Fibroblast of pulmonary artery (primary cell): ENCODE measurements around the gene DLG1.

ENCODE experiments used
- DNase-seq: peaks from one replicate; pipeline ENCODE4 v3.0.0-alpha.2; 2010; ENCODE audit warnings: low read depth
- H3K4me3 ChIP-seq: replicated peaks from 2 replicates; pipeline ENCODE4 v1.5.1; 2011; ENCODE audit warnings: low read depth, mild to moderate bottlenecking, control low read depth, low read length, moderate library complexity
- TF ChIP-seq, protein P1 (sequence below): IDR thresholded peaks from 2 replicates; pipeline ENCODE4 v1.5.1; 2011; ENCODE audit warnings: mild to moderate bottlenecking, control low read depth, low read length, inconsistent platforms; ENCODE audit errors: missing control alignments

The DLG1 gene

DNA sequence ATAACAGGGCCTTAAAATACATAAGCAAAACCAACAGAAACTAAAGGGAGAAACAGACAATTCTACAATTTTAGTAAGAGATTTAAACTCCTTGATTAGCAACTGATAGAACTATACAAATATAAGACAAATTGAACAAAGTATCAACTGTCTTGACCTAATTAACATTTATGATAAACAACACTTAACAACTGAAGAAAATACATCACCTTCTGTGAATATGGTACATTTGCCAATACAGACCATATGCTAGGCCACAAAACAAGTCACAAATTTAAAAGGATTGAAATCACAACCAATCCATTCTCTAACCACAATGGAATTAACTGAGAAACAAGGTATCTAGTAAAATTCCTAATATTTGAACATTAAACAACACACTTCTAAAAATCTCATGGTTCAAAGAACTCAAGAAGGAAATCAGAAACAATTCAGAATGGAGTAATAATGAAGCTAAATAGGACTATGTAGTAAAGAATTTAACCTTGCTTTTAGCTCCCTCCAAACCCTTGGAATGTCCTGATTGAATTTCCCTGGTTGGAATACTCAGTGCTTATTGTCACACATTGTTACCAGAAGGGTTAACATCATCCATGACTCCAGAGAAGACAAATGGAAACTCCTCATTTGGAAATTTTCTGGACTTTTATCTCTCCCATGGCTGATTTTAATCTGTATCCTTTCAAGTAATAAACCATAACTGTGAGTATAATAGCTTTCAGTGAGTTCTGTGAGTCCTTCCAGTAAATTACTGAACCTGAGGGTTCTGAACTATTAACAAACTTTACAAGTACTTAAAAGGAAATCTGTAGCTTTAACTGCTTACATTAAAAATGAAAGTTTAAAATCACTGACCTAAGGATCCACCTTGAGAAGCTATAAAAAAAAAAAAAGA, 88.8 kb downstream of the DLG1 start:
- TF ChIP-seq, protein P1, sequence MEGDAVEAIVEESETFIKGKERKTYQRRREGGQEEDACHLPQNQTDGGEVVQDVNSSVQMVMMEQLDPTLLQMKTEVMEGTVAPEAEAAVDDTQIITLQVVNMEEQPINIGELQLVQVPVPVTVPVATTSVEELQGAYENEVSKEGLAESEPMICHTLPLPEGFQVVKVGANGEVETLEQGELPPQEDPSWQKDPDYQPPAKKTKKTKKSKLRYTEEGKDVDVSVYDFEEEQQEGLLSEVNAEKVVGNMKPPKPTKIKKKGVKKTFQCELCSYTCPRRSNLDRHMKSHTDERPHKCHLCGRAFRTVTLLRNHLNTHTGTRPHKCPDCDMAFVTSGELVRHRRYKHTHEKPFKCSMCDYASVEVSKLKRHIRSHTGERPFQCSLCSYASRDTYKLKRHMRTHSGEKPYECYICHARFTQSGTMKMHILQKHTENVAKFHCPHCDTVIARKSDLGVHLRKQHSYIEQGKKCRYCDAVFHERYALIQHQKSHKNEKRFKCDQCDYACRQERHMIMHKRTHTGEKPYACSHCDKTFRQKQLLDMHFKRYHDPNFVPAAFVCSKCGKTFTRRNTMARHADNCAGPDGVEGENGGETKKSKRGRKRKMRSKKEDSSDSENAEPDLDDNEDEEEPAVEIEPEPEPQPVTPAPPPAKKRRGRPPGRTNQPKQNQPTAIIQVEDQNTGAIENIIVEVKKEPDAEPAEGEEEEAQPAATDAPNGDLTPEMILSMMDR, result no peak
- H3K4me3 ChIP-seq, result no peak overlapping the region
- no peak for DNase-seq

DNA sequence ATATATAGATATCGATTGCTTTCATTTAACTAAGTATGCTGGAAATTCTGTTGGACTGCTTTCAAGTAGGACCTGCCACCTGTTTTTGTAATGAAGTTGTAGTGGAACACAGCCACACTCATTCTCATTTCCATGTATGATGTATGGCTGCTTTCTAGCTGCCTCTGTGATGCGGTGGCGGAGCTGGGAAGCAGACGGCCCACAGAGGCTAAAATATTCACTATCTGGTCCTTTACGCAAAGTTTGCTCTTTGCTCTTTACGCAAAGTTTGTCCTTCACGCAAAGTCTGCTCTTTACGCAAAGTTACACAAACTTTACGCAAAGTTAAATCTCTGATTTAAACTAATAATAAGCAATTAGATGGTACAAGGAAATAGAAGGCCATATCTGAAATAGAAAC, 91.5 kb downstream of the DLG1 start:
- H3K4me3 ChIP-seq, result no peak overlapping the region
- TF ChIP-seq, protein P1, result no peak
- no peak for DNase-seq

DNA sequence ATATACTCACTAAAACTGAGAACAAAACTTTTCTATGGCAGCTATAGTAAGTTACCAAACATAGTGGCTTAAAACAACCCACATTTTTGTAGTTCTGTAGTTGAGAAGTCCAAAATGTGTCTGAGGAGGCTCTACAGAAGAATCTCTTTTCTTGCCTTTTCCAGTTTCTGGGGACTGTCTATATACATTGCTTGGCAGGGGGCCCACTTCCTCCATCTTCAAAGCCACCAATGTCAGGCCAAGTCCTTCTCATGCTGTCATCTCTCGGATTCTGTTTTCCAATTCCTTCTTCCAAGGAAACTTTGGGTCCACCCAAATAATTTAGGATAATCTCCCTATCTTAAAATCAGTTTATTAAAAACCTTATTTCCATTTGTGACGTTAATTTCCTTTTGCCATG, 92.7 kb downstream of the DLG1 start:
- TF ChIP-seq, protein P1, result no peak
- no peak for DNase-seq
- no peak overlapping the region for H3K4me3 ChIP-seq

DNA sequence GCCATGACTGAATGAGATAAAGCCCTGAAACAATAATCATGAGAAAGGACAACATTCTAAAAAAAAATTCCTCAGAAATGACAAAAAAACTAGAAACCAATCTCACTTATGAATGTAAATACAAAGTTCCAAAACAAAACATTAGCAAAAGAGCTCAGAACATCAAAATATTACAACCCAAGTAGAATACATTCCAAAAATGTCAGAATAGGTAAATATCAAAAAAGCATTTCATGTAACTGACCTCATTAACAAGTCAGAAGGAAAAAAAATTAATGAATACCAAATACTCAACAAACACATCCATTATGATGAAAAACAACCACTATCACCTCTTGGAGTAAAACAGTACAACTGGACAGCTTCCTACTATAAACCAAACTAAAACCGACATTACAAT, 93.1 kb downstream of the DLG1 start:
- DNase-seq, result no peak
- no peak overlapping the region for H3K4me3 ChIP-seq
- TF ChIP-seq, protein P1, result no peak

DNA sequence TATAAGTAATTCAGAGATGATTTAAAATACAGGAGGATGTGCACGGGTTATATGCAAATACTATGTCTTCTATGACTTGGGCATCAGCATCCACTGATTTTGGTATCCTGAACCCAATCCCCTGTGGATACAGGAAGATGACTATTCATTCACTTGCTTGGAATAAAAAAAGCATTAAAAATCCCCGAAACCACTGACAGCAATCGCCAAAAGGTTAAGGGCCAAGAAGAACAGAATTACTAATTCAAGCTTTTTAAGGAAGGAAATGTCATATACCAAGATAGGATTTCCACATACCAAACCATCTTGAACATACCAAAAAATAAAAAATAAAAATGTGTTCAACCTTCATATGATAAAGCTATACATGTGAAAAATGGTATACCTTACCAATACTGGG, 93.7 kb downstream of the DLG1 start:
- TF ChIP-seq, protein P1, result no peak
- no peak for DNase-seq
- no peak overlapping the region for H3K4me3 ChIP-seq

DNA sequence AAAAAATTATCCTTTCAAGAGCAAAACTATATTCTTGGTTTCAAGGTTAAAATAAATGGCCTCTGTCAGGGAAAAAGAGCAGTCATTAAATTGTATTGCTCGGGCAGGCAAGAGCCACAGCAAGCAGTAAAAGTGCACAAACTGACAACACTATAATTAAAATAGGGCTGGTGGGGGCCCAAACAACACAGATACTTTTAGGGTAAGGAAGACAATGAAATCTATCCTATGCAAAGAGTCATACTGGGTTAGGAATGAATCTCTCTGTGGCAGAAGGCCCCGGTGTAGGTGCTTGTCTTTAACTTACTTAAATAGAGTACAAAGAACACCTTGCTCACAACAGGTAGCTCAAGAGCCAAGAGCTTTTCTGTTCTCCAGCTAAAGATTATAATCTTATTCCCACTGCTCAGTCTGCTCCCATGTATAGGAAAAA, 94.7 kb downstream of the DLG1 start:
- TF ChIP-seq, protein P1, result no peak
- H3K4me3 ChIP-seq, result no peak overlapping the region
- DNase-seq, result no peak

DNA sequence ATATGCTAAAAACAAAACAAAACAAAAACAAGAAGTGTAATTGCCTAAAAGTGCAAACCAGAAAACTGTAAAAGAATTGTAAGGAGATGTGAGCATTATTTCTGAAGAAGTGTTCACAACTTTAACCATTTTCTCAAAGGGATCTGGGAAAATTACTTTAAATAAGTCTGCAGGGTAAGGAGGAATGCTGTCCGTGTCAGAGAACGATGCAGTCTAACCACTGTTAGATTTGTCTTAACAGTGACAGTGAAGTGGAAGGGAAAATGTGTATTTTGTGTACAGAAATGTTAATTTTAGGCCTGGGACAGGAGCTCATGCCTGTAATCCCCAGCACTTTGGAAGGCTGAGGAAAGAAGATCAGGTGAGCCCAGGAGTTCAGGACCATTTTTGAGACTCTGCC, 95.7 kb downstream of the DLG1 start:
- no peak overlapping the region for H3K4me3 ChIP-seq
- no peak for DNase-seq
- TF ChIP-seq, protein P1, result no peak
